Muscle layer of colon (tissue), 2 donors: ENCODE data around the gene ADAMTS14.

Experiments
- H3K27ac ChIP-seq: one replicate; pipeline ENCODE4 v1.7.0; 2013; ENCODE audit warnings: low read depth, mild to moderate bottlenecking, low read length, moderate library complexity
- H3K27me3 ChIP-seq, 2 donors: one replicate each; pipeline ENCODE4 v1.7.0; 2013; ENCODE audit warnings: low read length in 2 of 2, mild to moderate bottlenecking in 2 of 2; ENCODE audit not compliant: insufficient read depth in 2 of 2, control insufficient read depth in 1 of 2
- H3K36me3 ChIP-seq: one replicate; pipeline ENCODE4 v1.7.0; 2013; ENCODE audit warnings: mild to moderate bottlenecking, low read length; ENCODE audit not compliant: insufficient read depth
- H3K4me1 ChIP-seq: one replicate; pipeline ENCODE4 v1.7.0; 2013; ENCODE audit warnings: mild to moderate bottlenecking, low read length; ENCODE audit not compliant: insufficient read depth
- H3K4me3 ChIP-seq, 2 donors: one replicate each; pipeline ENCODE4 v1.7.0; 2013; ENCODE audit warnings: low read length in 2 of 2, low read depth in 1 of 2, mild to moderate bottlenecking in 1 of 2, moderate library complexity in 1 of 2
- H3K9ac ChIP-seq: one replicate; pipeline ENCODE4 v1.7.0; 2013; ENCODE audit warnings: low read length
- H3K9me3 ChIP-seq: one replicate; pipeline ENCODE4 v1.7.0; 2013; ENCODE audit warnings: mild to moderate bottlenecking, low read length
- donor health status: abdominal sarcoma.
- donor health status: Adenocarcinoma of cecum.

ADAMTS14 gene

DNA sequence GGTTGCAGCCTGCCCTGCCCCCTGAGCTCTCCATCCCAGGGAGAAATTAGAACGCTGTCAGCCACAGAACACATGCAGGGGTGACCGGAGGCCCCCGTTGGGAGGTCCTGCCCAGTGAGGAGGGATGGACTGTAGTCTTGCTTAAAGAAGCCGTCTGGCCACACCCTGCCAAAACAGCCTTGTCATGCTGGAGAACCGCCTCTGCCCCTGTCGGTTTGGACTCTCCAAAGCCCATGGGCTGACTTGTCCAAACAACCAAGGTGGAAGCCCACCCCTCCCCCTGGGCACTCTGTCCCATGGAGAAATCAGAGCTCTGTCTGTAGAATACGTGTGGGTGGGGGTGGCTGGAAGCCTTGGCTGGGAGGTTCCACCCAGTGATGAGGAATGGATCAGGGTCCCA lies 125.5 kb downstream of the ADAMTS14 start:
- Histone ChIP-seq H3K4me3 (no peak overlapping the region), H3K4me1 (no peaks in the 10 kb centered on the region), H3K36me3 (no peaks in the 10 kb centered on the region), H3K9me3 (no peaks in the 10 kb centered on the region), H3K9ac (no peak overlapping the region), H3K27me3 (peaks cover 0 to 5% of the 10 kb centered on the region in 2 donors), H3K27ac (no peak overlapping the region)

DNA sequence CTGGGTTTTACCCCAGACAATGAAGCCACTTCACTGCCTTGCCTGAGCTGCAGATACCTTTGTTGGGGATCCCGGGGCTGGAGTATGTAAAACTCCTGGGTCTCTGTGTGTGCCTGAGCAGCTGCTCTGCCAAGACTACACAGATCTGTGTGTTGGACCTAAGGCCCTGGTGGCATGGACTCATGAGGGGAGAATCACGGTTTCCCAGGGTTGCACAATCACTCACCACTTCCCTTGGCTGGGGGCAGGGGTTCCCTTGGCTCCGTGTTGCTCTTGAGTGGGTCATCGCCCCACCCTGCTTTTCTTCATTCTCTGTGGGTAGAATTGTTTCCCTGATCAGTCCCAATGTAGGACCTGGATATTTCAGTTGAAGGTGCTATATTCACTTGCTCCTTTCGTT lies 126.8 kb downstream of the ADAMTS14 start:
- Histone ChIP-seq H3K4me3 (no peak overlapping the region), H3K4me1 (no peaks in the 10 kb centered on the region), H3K27me3 (peaks cover 0 to 5% of the 10 kb centered on the region in 2 donors), H3K9me3 (no peaks in the 10 kb centered on the region), H3K27ac (no peak overlapping the region), H3K36me3 (no peaks in the 10 kb centered on the region), H3K9ac (no peak overlapping the region)

DNA sequence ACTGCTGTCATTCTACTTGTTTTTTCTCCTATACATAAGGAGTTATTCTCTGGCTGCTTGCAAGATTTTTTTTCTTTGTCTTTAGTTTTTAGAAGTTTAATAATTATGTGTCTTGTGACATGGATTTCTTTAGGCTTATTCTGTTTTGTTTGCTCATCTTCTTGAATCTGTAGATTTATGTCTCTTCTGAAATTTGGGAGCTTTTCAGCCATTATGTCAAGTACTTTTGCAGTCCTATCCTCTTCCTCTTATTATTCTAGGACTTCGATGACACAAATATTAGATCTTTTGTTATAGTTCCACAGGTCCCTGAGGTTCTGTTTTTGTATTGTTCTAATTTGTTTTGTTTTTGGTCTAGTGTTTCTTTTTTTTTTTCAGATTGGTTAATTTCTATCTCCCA lies 129.5 kb downstream of the ADAMTS14 start:
- H3K27ac ChIP-seq = no peak overlapping the region
- H3K9me3 ChIP-seq = no peaks in the 10 kb centered on the region
- H3K27me3 ChIP-seq = peaks cover 0 to 5% of the 10 kb centered on the region in 2 donors
- no peaks in the 10 kb centered on the region for H3K4me1 ChIP-seq
- no peak overlapping the region for H3K4me3 ChIP-seq
- no peaks in the 10 kb centered on the region for H3K36me3 ChIP-seq
- no peak overlapping the region for H3K9ac ChIP-seq

DNA sequence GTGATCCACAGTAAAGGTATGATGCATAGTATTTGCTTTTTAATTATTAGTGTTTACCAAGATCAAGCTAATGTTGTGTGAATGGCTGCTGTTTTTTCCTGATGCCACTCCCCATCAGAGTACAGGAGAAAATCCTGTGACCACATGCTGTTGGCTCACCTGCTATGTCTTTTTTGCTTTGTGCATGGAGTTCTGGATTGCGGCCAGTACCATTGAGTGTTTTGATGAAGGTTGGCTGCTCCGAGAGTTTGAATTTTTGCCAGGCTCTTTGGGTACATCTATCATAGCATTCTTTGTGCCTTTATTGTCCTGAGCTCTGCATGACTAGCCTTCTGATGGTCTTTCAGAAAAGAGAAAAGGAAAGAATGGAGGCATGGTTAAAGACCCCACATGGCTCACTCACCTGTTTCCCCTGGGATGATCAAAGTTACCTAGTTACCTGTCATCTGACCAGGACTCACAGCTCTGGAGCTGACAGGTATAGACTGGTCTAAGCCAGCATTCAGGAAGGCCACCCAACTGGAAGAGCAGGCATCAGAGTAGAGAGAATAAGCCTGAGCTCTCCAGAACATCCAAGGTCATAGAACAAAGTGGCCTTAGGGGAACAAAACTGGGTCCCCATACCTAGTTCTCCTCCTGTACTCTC lies 131.6 kb downstream of the ADAMTS14 start:
- H3K4me1 ChIP-seq = no peaks in the 10 kb centered on the region
- H3K27ac ChIP-seq = no peak overlapping the region
- no peaks in the 10 kb centered on the region for H3K9me3 ChIP-seq
- no peaks in the 10 kb centered on the region for H3K27me3 ChIP-seq
- no peaks in the 10 kb centered on the region for H3K36me3 ChIP-seq
- no peak overlapping the region for H3K4me3 ChIP-seq
- no peak overlapping the region for H3K9ac ChIP-seq

DNA sequence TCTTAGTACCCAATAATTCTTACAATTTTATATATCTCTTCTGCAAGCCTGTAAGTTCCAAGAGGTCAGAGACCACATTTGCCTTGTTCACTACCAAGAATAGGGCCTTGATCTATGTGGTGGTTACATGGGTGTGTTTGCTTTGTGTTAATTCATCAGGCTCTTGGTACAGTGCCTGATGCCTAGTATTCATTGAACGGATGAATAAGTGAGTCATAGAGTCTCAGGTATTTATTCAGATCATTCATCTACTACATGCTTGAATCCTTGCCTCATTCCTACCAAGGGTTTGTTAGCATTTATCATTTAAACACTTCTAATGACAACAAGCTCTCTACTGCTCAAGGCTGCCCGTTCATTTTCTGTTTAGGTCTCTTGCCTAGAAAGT lies 132.1 kb downstream of the ADAMTS14 start:
- Histone ChIP-seq H3K36me3 (no peaks in the 10 kb centered on the region), H3K27ac (no peak overlapping the region), H3K4me1 (no peaks in the 10 kb centered on the region), H3K9me3 (no peaks in the 10 kb centered on the region), H3K27me3 (no peaks in the 10 kb centered on the region), H3K4me3 (no peak overlapping the region), H3K9ac (no peak overlapping the region)

DNA sequence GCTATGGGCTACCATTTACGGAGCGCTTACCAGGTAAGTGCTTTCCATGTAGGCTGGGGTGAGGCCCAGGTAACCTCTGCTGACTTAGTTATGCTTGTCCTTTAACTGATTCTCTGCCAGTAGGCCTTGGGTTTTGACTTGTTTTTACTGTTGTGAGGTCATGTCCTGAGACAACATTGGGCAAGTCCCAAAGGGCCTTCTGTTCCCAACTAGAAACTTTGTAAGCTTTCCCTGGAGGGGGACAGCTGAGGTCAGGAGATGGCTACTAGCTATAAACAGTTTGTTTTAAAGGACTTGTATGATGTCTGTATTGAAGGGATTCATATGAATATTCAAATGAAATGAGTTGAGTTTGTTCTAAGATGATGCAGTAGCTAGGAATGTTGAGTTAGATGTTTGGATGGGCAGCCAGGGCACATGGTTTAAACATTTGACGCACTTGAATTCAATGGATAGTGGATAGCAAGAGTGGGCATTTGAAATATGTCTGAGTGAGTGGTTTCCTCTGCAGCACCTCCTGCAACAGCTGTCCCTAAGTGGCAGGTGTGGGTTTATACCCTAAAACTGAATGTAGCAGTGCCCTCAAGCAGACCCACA lies 133.4 kb downstream of the ADAMTS14 start:
- H3K9ac ChIP-seq = no peak overlapping the region
- H3K27me3 ChIP-seq = no peaks in the 10 kb centered on the region
- no peaks in the 10 kb centered on the region for H3K9me3 ChIP-seq
- no peak overlapping the region for H3K27ac ChIP-seq
- H3K4me3 ChIP-seq = no peak overlapping the region
- no peaks in the 10 kb centered on the region for H3K4me1 ChIP-seq
- H3K36me3 ChIP-seq = no peaks in the 10 kb centered on the region

DNA sequence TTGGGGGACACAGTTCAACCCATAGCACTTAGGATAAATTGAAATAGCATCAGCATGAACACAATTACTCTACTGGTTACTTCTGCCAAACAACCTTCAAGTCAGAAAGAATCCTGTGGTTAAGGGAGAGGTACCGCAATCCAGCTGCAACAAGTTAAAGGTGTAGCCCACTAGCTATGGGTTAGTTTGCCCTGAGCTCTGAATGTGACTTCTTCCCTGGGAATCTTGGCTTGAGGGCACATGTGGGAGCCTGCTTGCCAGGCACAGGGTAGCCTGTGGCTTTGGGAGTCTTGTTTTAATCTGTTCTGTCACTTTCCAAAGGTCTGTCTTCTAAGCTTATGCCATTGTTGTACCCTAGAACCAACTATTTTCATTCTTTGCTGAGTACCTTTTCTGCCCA lies 134.5 kb downstream of the ADAMTS14 start:
- no peaks in the 10 kb centered on the region for H3K36me3 ChIP-seq
- no peaks in the 10 kb centered on the region for H3K4me1 ChIP-seq
- H3K27ac ChIP-seq = no peak overlapping the region
- H3K27me3 ChIP-seq = no peaks in the 10 kb centered on the region
- no peak overlapping the region for H3K9ac ChIP-seq
- no peaks in the 10 kb centered on the region for H3K9me3 ChIP-seq
- no peak overlapping the region for H3K4me3 ChIP-seq

DNA sequence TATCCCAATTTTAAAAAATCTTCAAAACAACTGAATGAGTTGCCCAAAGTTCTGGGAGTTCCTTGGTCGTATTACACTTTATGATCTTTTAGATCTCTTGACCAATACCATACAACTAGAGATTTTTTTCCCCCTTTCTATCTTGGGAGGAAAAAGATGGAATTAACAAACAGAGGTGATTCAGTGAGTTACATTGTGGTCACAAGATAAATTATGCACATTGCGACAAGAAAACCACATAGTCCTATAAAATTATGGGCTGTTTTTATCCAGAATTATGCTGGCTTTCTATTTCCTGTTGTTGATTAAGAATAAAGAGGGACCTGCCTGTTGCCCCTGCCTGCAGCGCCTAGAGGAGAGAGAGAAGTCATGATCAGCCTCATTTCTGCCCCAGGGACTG lies 135.2 kb downstream of the ADAMTS14 start:
- H3K4me3 ChIP-seq = no peak overlapping the region
- H3K4me1 ChIP-seq = no peaks in the 10 kb centered on the region
- no peaks in the 10 kb centered on the region for H3K36me3 ChIP-seq
- H3K27me3 ChIP-seq = no peaks in the 10 kb centered on the region
- H3K9ac ChIP-seq = no peak overlapping the region
- H3K9me3 ChIP-seq = no peaks in the 10 kb centered on the region
- H3K27ac ChIP-seq = no peak overlapping the region

DNA sequence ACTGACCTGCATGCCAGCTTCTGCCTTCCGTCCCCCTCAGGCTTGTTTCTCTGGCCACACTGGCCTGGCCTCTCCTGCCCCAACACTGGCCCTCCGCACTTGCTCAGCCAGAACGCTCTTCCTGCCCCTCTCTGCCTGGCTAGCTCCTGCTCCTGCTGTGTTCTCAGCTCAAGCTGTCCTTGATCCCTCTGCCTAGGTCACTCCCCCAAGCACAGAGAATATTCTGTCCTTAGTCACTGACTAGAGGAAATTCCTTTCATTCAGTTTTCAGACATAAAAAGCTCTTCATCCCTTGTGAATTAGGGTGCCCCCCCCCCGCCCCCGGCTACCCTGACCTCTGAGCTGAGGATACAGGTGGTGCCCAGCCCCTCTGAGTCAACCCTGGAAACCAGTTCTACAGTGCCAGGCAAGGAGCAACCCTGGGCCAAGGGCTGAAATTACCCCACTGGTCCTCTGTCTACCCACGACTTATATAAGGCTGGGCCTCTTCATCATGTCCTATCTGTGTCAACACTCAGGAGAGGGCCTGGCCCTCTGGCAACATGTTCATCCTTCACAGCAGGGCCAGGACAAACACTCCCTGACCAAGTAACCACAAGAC lies 136.8 kb downstream of the ADAMTS14 start:
- no peaks in the 10 kb centered on the region for H3K27me3 ChIP-seq
- H3K36me3 ChIP-seq = no peaks in the 10 kb centered on the region
- H3K4me1 ChIP-seq = no peaks in the 10 kb centered on the region
- no peak overlapping the region for H3K4me3 ChIP-seq
- H3K9me3 ChIP-seq = no peaks in the 10 kb centered on the region
- no peak overlapping the region for H3K27ac ChIP-seq
- H3K9ac ChIP-seq = no peak overlapping the region

DNA sequence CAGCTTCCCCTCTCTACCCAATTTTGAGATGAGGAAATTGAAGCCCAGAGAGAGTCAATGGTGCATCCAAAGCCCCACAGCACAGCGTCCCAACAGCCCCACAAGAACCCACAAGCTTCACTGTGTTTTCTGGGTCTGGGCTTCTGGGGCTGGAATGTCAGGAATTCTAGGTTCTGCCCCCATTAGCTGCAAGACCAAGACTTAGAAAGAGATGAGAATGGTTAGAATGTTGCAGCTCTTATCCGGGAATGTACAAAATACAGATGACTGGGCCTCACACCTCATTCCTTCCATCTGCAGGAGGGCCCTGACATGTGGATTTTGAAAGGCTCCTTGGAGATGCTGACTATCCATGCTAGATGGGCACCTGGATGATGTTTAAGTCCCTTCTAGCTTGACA lies 137.4 kb downstream of the ADAMTS14 start:
- H3K4me3 ChIP-seq = no peak overlapping the region
- no peaks in the 10 kb centered on the region for H3K27me3 ChIP-seq
- H3K36me3 ChIP-seq = no peaks in the 10 kb centered on the region
- no peak overlapping the region for H3K27ac ChIP-seq
- H3K4me1 ChIP-seq = no peaks in the 10 kb centered on the region
- H3K9me3 ChIP-seq = no peaks in the 10 kb centered on the region
- no peak overlapping the region for H3K9ac ChIP-seq

DNA sequence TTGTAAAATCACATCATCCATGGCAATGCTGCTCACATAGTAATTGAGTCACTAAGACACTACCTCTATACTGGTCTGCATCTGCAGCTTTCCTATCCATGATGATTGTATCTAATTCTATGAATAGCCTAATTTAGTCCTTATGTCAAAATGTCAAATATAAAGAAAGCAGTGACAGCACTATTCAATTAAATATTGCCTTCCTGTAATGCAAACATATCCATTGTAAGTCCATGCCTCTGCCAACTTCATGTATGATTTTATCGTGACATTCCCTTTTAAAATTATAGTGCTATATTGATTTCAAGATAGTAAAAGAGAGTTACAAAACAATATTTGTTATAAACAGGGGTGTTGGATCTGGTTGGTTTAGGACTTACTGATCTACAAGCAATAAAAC lies 138.7 kb downstream of the ADAMTS14 start:
- no peak overlapping the region for H3K27ac ChIP-seq
- H3K36me3 ChIP-seq = no peaks in the 10 kb centered on the region
- no peak overlapping the region for H3K9ac ChIP-seq
- H3K4me1 ChIP-seq = peaks cover 6% of the 10 kb centered on the region
- H3K9me3 ChIP-seq = no peaks in the 10 kb centered on the region
- H3K27me3 ChIP-seq = no peaks in the 10 kb centered on the region
- H3K4me3 ChIP-seq = no peak overlapping the region

DNA sequence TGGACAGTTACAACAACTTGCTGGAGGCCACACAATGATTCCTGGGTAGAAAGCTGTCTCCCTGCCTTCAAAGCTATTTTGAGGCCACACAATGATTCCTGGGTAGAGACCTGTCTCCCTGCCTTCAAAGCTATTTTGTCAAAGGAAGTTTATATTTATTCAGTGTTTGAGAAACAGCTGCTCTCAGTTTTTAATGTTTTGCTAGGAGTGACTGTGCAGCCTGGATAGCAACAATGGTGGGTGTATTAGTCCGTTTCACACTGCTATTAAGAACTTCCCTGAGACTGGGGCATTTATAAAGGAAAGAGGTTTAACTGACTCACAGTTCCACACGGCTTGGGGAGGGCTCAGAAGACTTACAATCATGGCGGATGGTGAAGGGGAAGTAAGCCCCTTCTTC lies 139.6 kb downstream of the ADAMTS14 start:
- no peak overlapping the region for H3K27ac ChIP-seq
- H3K4me3 ChIP-seq = no peak overlapping the region
- H3K9me3 ChIP-seq = no peaks in the 10 kb centered on the region
- no peak overlapping the region for H3K9ac ChIP-seq
- peaks cover 9% of the 10 kb centered on the region for H3K4me1 ChIP-seq
- H3K27me3 ChIP-seq = no peaks in the 10 kb centered on the region
- no peaks in the 10 kb centered on the region for H3K36me3 ChIP-seq
